Stomach (tissue), 9 donors: ENCODE results near the gene PCSK2. TPM values are rescaled to one million over a fixed set of nuclear protein-coding genes. Genes with fewer than 3 reads are reported as not detected.

Experiments
- DNase-seq, 2 donors: peaks; one replicate each; pipeline versions ENCODE4 v3.0.0 to v3.0.0-alpha.2; 2013 to 2019
- H3K27ac ChIP-seq, 5 donors: fragments of 200-600 bp in 4 of 5; sonication (generic) in 4 of 5; one replicate each; pipeline ENCODE4 v1.5.1; 2013 to 2019; ENCODE audit warnings: mild to moderate bottlenecking in 1 of 5, moderate library complexity in 1 of 5
- H3K27me3 ChIP-seq, 3 donors: fragments of 200-600 bp; sonication (generic); one replicate each; pipeline ENCODE4 v1.5.1; 2017 to 2019; ENCODE audit warnings: mixed run types in 1 of 3
- H3K36me3 ChIP-seq, 4 donors: fragments of 200-600 bp; sonication (generic); 1 replicate in 3 of 4; 2 replicates in 1 of 4; pipeline ENCODE4 v1.5.1; 2016 to 2019
- H3K4me1 ChIP-seq, 4 donors: fragments of 200-600 bp; sonication (generic); one replicate each; pipeline ENCODE4 v1.5.1; 2016 to 2019
- H3K4me3 ChIP-seq, 4 donors: fragments of 200-600 bp; sonication (generic) in 3 of 4; one replicate each; pipeline ENCODE4 v1.5.1; 2016 to 2019; ENCODE audit warnings: mild to moderate bottlenecking in 1 of 4
- H3K9me3 ChIP-seq, 4 donors: fragments of 200-600 bp; sonication (generic); one replicate each; pipeline ENCODE4 v1.5.1; 2016 to 2019
- CTCF ChIP-seq, 7 experiments: fragments of 450-650 bp in 4 of 7; fragments of 200-600 bp in 3 of 7; sonication (generic) in 3 of 7; IDR thresholded peaks; one replicate each; pipeline ENCODE4 v1.5.1; 2016 to 2019; ENCODE audit warnings: antibody characterized with exemption in 7 of 7, control low read depth in 2 of 7, mild to moderate bottlenecking in 1 of 7
- EP300 ChIP-seq: sonication (generic); formaldehyde crosslinking; IDR thresholded peaks from one replicate; pipeline ENCODE4 v1.6.1; 2017; ENCODE audit warnings: antibody characterized with exemption
- POLR2A ChIP-seq, 4 donors: fragments of 450-650 bp; IDR thresholded peaks; one replicate each; pipeline ENCODE4 v1.6.1; 2016; ENCODE audit warnings: antibody characterized with exemption in 4 of 4, control low read depth in 2 of 4, mild to moderate bottlenecking in 1 of 4, moderate library complexity in 1 of 4
- POLR2AphosphoS5 ChIP-seq, 3 donors: sonication (generic); formaldehyde crosslinking; IDR thresholded peaks; one replicate each; pipeline ENCODE4 v1.6.1; 2016; ENCODE audit warnings: antibody characterized with exemption in 3 of 3
- WGBS, 5 donors: extraction: QIAGEN DNeasy Blood & Tissue Kit in 3 of 5; methylation state at CpG; one replicate each; pipeline versions ENCODE4 v1.1.5 to v1.1.7; 2013 to 2018; 5-methylcytosine and 5-hydroxymethylcytosine counted together
- intact Hi-C: fragments of 100-400 bp; cut with DNase I; formaldehyde crosslinking; loops from one replicate; pipeline ENCODE4 v1.15.1; 2023; ENCODE audit warnings: low total_unique reads
- polyA plus RNA-seq, 3 donors: library from polyadenylated mRNA; stranded (reverse); fragments of 200-250 nt; gene quantifications; one replicate each; pipeline ENCODE4 v1.2.3, GENCODE V29; 2013
- total RNA-seq, 5 donors: library from RNA; depleted of rRNA; stranded (reverse); fragments of >200 nt; gene quantifications; one replicate each; pipeline versions ENCODE4 v1.1.0 to v1.2.3, GENCODE V29; 2014 to 2016
- donor health status: healthy with polysubstance abuse.
- donor health status: Bipolar disorder and iron deficiency.
- donor health status: healthy.

Gene PCSK2
- total and polyA plus RNA-seq, 8 donors, result 0.15 to 3.7 (median 1.2) TPM; not detected in 2

GRCh38 chr20:17431621-17432364, 205.0 kb downstream of the PCSK2 start:
- WGBS, 5 donors, result 30 to 35% (median 31%) methylated on average over 17 of the region's 17 CpGs
- intact Hi-C loops, result loop anchor here (5.0 kb wide), 1 partner anchor 629 kb away; no protein-coding TSS in a partner anchor
- H3K36me3 ChIP-seq, result no peaks in the 10 kb centered on the region
- H3K4me3 ChIP-seq, result no peak overlapping the region
- peaks cover 0 to 9% (median 0%) of the 10 kb centered on the region in 4 donors for H3K4me1 ChIP-seq
- TF ChIP-seq CTCF (IDR thresholded peaks at IDR 0.05) (peak in 5 of 7 experiments; percentile 27 to 92 (median 73)), POLR2AphosphoS5 (IDR thresholded peaks at IDR 0.05) (no peak)
- H3K9me3 ChIP-seq, result no peaks in the 10 kb centered on the region
- peak; percentile 51 to 82 for DNase-seq
- no peak overlapping the region for H3K27ac ChIP-seq
- H3K27me3 ChIP-seq, result peaks cover 0 to 21% (median 0%) of the 10 kb centered on the region in 3 donors

GRCh38 chr20:17436664-17437063, 209.8 kb downstream of the PCSK2 start:
- Histone ChIP-seq H3K4me1 (peaks cover 0 to 3% (median 0%) of the 10 kb centered on the region in 4 donors), H3K27me3 (peaks cover 0 to 11% (median 0%) of the 10 kb centered on the region in 3 donors), H3K27ac (no peak overlapping the region), H3K36me3 (no peaks in the 10 kb centered on the region), H3K9me3 (no peaks in the 10 kb centered on the region), H3K4me3 (no peak overlapping the region)
- 89 to 100% (median 92%) methylated on average over 4 to 11 of the region's 11 CpGs for WGBS, 5 donors
- no peak for DNase-seq
- intact Hi-C loops, result no loop called here
- TF ChIP-seq POLR2AphosphoS5 (IDR thresholded peaks at IDR 0.05) (no peak), POLR2A (IDR thresholded peaks at IDR 0.05) (no peak), EP300 (no peak), CTCF (IDR thresholded peaks at IDR 0.05) (no peak)

- Histone ChIP-seq H3K4me1 (no peaks in the 10 kb centered on the region), H3K36me3 (no peaks in the 10 kb centered on the region), H3K27ac (no peak overlapping the region), H3K4me3 (no peak overlapping the region), H3K9me3 (no peaks in the 10 kb centered on the region), H3K27me3 (peaks cover 0 to 12% (median 0%) of the 10 kb centered on the region in 3 donors)
- no peak for DNase-seq
- TF ChIP-seq EP300 (no peak), CTCF (IDR thresholded peaks at IDR 0.05) (no peak), POLR2AphosphoS5 (IDR thresholded peaks at IDR 0.05) (no peak), POLR2A (IDR thresholded peaks at IDR 0.05) (no peak)
- intact Hi-C loops, result no loop called here
- 56 to 80% (median 65%) methylated on average over 5 to 8 of the region's 8 CpGs for WGBS, 5 donors
Measured at GRCh38 chr20:17437251-17437650, 210.4 kb downstream of the PCSK2 start.

GRCh38 chr20:17438436-17439039, 211.7 kb downstream of the PCSK2 start:
- no peaks in the 10 kb centered on the region for H3K9me3 ChIP-seq
- DNase-seq, result no peak
- intact Hi-C loops, result no loop called here
- H3K4me3 ChIP-seq, result no peak overlapping the region
- H3K36me3 ChIP-seq, result no peaks in the 10 kb centered on the region
- peaks cover 0 to 5% (median 2%) of the 10 kb centered on the region in 4 donors for H3K4me1 ChIP-seq
- peaks cover 0 to 15% (median 0%) of the 10 kb centered on the region in 3 donors for H3K27me3 ChIP-seq
- 86 to 91% (median 89%) methylated on average over 9 of the region's 9 CpGs for WGBS, 5 donors
- H3K27ac ChIP-seq, result no peak overlapping the region
- TF ChIP-seq POLR2AphosphoS5 (IDR thresholded peaks at IDR 0.05) (no peak), CTCF (IDR thresholded peaks at IDR 0.05) (no peak), EP300 (no peak), POLR2A (IDR thresholded peaks at IDR 0.05) (no peak)
